PC-3 (cell line): ENCODE data around the gene TSEN2.

Experiments
- CTCF ChIP-seq: fragments of 300-600 bp; sonication (generic); conservative IDR thresholded peaks from 2 replicates; pipeline ENCODE4 v1.5.1; 2017; ENCODE audit warnings: antibody characterized with exemption, low read depth, mild to moderate bottlenecking, low read length
- EZH2 ChIP-seq: fragments of 300-600 bp; sonication (generic); IDR thresholded peaks from one replicate; pipeline ENCODE4 v1.6.1; 2017; ENCODE audit warnings: antibody characterized with exemption, mild to moderate bottlenecking, low read length; ENCODE audit not compliant: unreplicated experiment

GRCh38 chr3:12569836-12570235 lies 85.6 kb downstream of the TSEN2 start:
- TF ChIP-seq CTCF (no peak), EZH2 (no peak)
